CD4-positive, alpha-beta T cell (primary cell): Measurements from ENCODE around the gene DCHS1. TPM values are rescaled to one million over a fixed set of nuclear protein-coding genes. Genes with fewer than 3 reads are reported as not detected.

Experiments used
- ATAC-seq: fragments of 200-7000 bp; cut with Tn5 transposase; one replicate; pipeline ENCODE4 v1.10.0; 2022; ENCODE audit warnings: mild to moderate bottlenecking; ENCODE audit not compliant: poor library complexity
- CTCF ChIA-PET: fragments of 350-600 bp; sonication (Branson Sonifier 250); formaldehyde crosslinking; loops from one replicate; lab custom pipeline; 2021; ENCODE audit warnings: antibody characterized with exemption, inconsistent platforms; lab: Charles Lee
- POLR2A ChIA-PET: fragments of 350-600 bp; sonication (Branson Sonifier 250); formaldehyde crosslinking; loops from one replicate; lab custom pipeline; 2021; ENCODE audit warnings: antibody characterized with exemption, inconsistent platforms; lab: Charles Lee
- DNase-seq, 14 experiments: peaks; one replicate each; pipeline ENCODE4 v3.0.0-alpha.2; 2013 to 2020; ENCODE audit warnings: mixed read lengths in 2 of 14
- H3K27ac ChIP-seq, 2 donors: one replicate each; pipeline versions ENCODE4 v1.5.1 to v1.7.0; 2013; ENCODE audit warnings: low read length in 2 of 2, low read depth in 1 of 2, mild to moderate bottlenecking in 1 of 2
- H3K27me3 ChIP-seq, 2 experiments: 1 replicate in 1 of 2; 2 replicates in 1 of 2; pipeline versions ENCODE4 v1.6.1 to v1.7.0; 2013; ENCODE audit warnings: low read length in 2 of 2, control low read depth in 1 of 2, mild to moderate bottlenecking in 1 of 2, moderate library complexity in 1 of 2; ENCODE audit not compliant: insufficient read depth in 2 of 2, control insufficient read depth in 1 of 2
- H3K36me3 ChIP-seq: one replicate; pipeline ENCODE4 v1.6.1; 2013; ENCODE audit warnings: low read length, control low read depth; ENCODE audit not compliant: insufficient read depth
- H3K4me1 ChIP-seq: one replicate; pipeline ENCODE4 v1.6.1; 2013; ENCODE audit warnings: low read length, control low read depth; ENCODE audit not compliant: insufficient read depth
- H3K4me3 ChIP-seq: one replicate; pipeline ENCODE4 v1.5.1; 2013; ENCODE audit warnings: mild to moderate bottlenecking, low read length, moderate library complexity
- H3K9me3 ChIP-seq, 2 experiments: 1 replicate in 1 of 2; 2 replicates in 1 of 2; pipeline versions ENCODE4 v1.6.1 to v1.7.0; 2013; ENCODE audit warnings: low read length in 2 of 2, mild to moderate bottlenecking in 2 of 2, control low read depth in 1 of 2, moderate library complexity in 1 of 2; ENCODE audit not compliant: control insufficient read depth in 1 of 2, insufficient read depth in 1 of 2
- H3K27ac Mint-ChIP-seq: one replicate; pipeline ENCODE4 v1.8.0; 2020; ENCODE audit warnings: mixed read lengths
- H3K27me3 Mint-ChIP-seq: one replicate; pipeline ENCODE4 v1.8.0; 2021; ENCODE audit warnings: mixed read lengths
- H3K36me3 Mint-ChIP-seq: one replicate; pipeline ENCODE4 v1.8.0; 2021; ENCODE audit warnings: low read depth, mixed read lengths
- H3K4me1 Mint-ChIP-seq: one replicate; pipeline ENCODE4 v1.8.0; 2021; ENCODE audit warnings: low read depth, mixed read lengths
- H3K4me3 Mint-ChIP-seq: one replicate; pipeline ENCODE4 v1.8.0; 2020; ENCODE audit warnings: mild to moderate bottlenecking, mixed read lengths
- H3K9me3 Mint-ChIP-seq: one replicate; pipeline ENCODE4 v1.8.0; 2020; ENCODE audit warnings: mixed read lengths
- CTCF ChIP-seq: fragments of 200-600 bp; IDR thresholded peaks from one replicate; pipeline ENCODE4 v1.8.0; 2022; ENCODE audit warnings: antibody characterized with exemption, mild to moderate bottlenecking
- intact Hi-C, 2 experiments: fragments of 100-400 bp; cut with DNase I in 1 of 2; cut with micrococcal nuclease in 1 of 2; formaldehyde crosslinking; loops; one replicate each; pipeline versions ENCODE4 v1.15.1 to v1.9.0; 2023 to 2025; cut with DNase I, micrococcal nuclease
- total RNA-seq, 174 experiments: library from RNA in 2 of 174; stranded (reverse) in 2 of 174; gene quantifications; one replicate each; pipeline ENCODE4 v1.2.3 and lab custom pipeline; 2021 to 2026

The DCHS1 gene
- total RNA-seq, 2 experiments from 2014 or later = 9.7 TPM

DNA sequence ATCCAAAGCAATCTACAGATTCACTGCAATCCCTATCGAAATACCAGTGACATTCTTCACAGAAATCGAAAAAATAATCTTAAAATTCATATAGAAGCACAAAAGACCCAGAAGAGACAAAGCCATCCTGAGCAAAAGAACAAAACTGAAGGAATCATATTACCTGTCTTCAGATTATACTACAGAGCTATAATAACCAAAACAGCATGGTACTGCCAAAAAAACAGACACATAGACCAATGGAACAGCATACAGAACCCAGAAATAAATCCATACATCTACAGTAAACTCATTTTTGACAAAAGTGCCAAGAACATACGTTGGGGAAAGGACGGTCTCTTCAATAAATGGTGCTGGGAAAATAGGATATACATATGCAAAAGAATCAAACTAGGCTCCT, 71.1 kb downstream of the DCHS1 start:
- DNase-seq = no peak
- H3K27me3 ChIP-seq = no peaks in the 10 kb centered on the region
- Mint-ChIP-seq H3K36me3 (peaks cover 66% of the 10 kb centered on the region), H3K4me1 (no peaks in the 10 kb centered on the region), H3K9me3 (peaks cover 17% of the 10 kb centered on the region), H3K27me3 (no peaks in the 10 kb centered on the region), H3K27ac (no peak overlapping the region), H3K4me3 (no peak overlapping the region)
- ChIA-PET CTCF (no interaction called here), POLR2A (interaction anchor here (0.6 kb wide), 1 partner anchor 1976 kb away, joined by 3 read pairs; the partner anchor contains the start of gene TRIM68)
- peaks cover 0 to 16% of the 10 kb centered on the region in 2 experiments for H3K9me3 ChIP-seq
- H3K4me3 ChIP-seq = no peak overlapping the region
- H3K4me1 ChIP-seq = no peaks in the 10 kb centered on the region
- intact Hi-C loops = no loop called here
- H3K27ac ChIP-seq = no peak overlapping the region
- peaks cover 15% of the 10 kb centered on the region for H3K36me3 ChIP-seq
- TF ChIP-seq CTCF = no peak
- no peak for ATAC-seq

GRCh38 chr11:6583584-6583983, 72.0 kb downstream of the DCHS1 start:
- ATAC-seq = no peak
- no peaks in the 10 kb centered on the region for H3K27me3 ChIP-seq
- CTCF ChIA-PET = no interaction called here

GRCh38 chr11:6579681-6580080, 75.9 kb downstream of the DCHS1 start:
- no peak overlapping the region for H3K4me3 ChIP-seq
- no peak for DNase-seq
- Mint-ChIP-seq H3K27ac (no peak overlapping the region), H3K4me3 (no peak overlapping the region), H3K9me3 (peaks cover 15% of the 10 kb centered on the region), H3K4me1 (no peaks in the 10 kb centered on the region), H3K36me3 (peaks cover 42% of the 10 kb centered on the region), H3K27me3 (no peaks in the 10 kb centered on the region)
- peaks cover 0 to 16% of the 10 kb centered on the region in 2 experiments for H3K9me3 ChIP-seq
- intact Hi-C loops = no loop called here
- no peaks in the 10 kb centered on the region for H3K27me3 ChIP-seq
- H3K36me3 ChIP-seq = peaks cover 7% of the 10 kb centered on the region
- ChIA-PET CTCF (no interaction called here), POLR2A (interaction anchor here (1.1 kb wide), 1 partner anchor 32 kb away, joined by 3 read pairs; the partner anchor contains the start of gene TAF10)
- H3K27ac ChIP-seq = no peak overlapping the region
- TF ChIP-seq CTCF = no peak
- H3K4me1 ChIP-seq = no peaks in the 10 kb centered on the region
- no peak for ATAC-seq

More at GRCh38 chr11:6583584-6583983, 72.0 kb downstream of the DCHS1 start:
- Histone ChIP-seq H3K9me3 (peaks cover 0 to 16% of the 10 kb centered on the region in 2 experiments), H3K36me3 (peaks cover 15% of the 10 kb centered on the region), H3K4me3 (no peak overlapping the region), H3K27ac (no peak overlapping the region), H3K4me1 (no peaks in the 10 kb centered on the region)
- TF ChIP-seq CTCF = no peak
- peaks cover 63% of the 10 kb centered on the region for H3K36me3 Mint-ChIP-seq
- H3K9me3 Mint-ChIP-seq = peaks cover 17% of the 10 kb centered on the region
- POLR2A ChIA-PET = no interaction called here
- no peaks in the 10 kb centered on the region for H3K4me1 Mint-ChIP-seq
- no peak overlapping the region for H3K27ac Mint-ChIP-seq
- no peak for DNase-seq
- no peaks in the 10 kb centered on the region for H3K27me3 Mint-ChIP-seq
- no peak overlapping the region for H3K4me3 Mint-ChIP-seq
- intact Hi-C loops = no loop called here
